SK-N-MC (cell line): ENCODE measurements around the gene TK1.

ENCODE experiments used
- EZH2 ChIP-seq: fragments of 200-600 bp; sonication (generic); IDR thresholded peaks from one replicate; pipeline ENCODE4 v1.6.1; 2017; ENCODE audit warnings: antibody characterized with exemption
- FOXP2 ChIP-seq: optimal IDR thresholded peaks from 2 replicates; pipeline ENCODE3; 2011; ENCODE audit warnings: mild to moderate bottlenecking, moderate library complexity; ENCODE audit not compliant: insufficient read depth; ENCODE audit errors: extremely low read length, control extremely low read depth
- POLR2AphosphoS5 ChIP-seq: IDR thresholded peaks from 2 replicates; pipeline ENCODE4 v1.6.1; 2012; ENCODE audit warnings: mild to moderate bottlenecking, low read depth, low read length, borderline replicate concordance

DNA sequence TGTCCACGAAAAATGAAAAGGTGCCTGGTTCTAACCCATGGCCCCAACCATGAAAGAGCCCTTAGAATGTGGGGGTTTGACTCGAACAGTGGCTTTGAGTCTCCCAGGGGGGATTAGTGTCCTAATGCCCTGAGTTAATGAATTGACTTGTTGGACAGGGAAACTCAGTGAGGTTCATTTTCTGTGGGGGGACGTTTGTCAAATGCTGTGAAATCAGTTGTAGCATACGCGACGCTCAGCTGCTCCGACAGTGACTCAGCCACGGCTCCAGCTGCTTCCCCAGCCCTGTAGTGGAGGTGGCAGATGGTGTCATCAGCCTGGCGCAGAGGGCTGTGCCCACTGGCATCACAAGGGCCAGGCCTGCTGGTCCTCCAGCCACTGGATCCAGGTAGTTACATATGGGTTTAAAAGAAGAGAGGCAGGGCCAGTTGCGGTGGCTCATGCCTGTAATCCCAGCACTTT, 40.6 kb upstream of the TK1 start:
- TF ChIP-seq FOXP2 (no peak), POLR2AphosphoS5 (no peak), EZH2 (no peak)
